H1 (cell line): Measurements from ENCODE around the gene CACNB4.

Source experiments
- CBX8 ChIP-seq: fragments of 300-800, 300-1000 bp; sonication (generic); IDR thresholded peaks from 2 replicates; pipeline ENCODE4 v1.7.1; 2016; ENCODE audit warnings: low read depth, low read length, borderline replicate concordance
- CREB1 ChIP-seq: IDR thresholded peaks from 2 replicates; pipeline ENCODE4 v1.6.1; 2012; ENCODE audit warnings: inconsistent platforms
- CTCF ChIP-seq, 3 experiments: IDR thresholded peaks; 1 replicate in 2 of 3; 2 replicates in 1 of 3; pipeline versions ENCODE4 v1.5.1 to v1.6.1; 2011; ENCODE audit warnings: low read length in 3 of 3, mild to moderate bottlenecking in 3 of 3, inconsistent platforms in 2 of 3, low read depth in 1 of 3, moderate library complexity in 1 of 3; ENCODE audit not compliant: insufficient read depth in 1 of 3; ENCODE audit errors: control extremely low read depth in 1 of 3
- EP300 ChIP-seq, 2 experiments: IDR thresholded peaks; 1 replicate in 1 of 2; 2 replicates in 1 of 2; pipeline ENCODE4 v1.6.1; 2011 to 2012; ENCODE audit warnings: low read depth in 2 of 2, low read length in 2 of 2, mild to moderate bottlenecking in 2 of 2, borderline replicate concordance in 1 of 2, inconsistent platforms in 1 of 2, moderate library complexity in 1 of 2
- EZH2 ChIP-seq: fragments of 200-600 bp; sonication (generic); IDR thresholded peaks from 2 replicates; pipeline ENCODE4 v1.7.1; 2012; ENCODE audit warnings: low read depth, mild to moderate bottlenecking, moderate library complexity, low read length, inconsistent platforms; ENCODE audit not compliant: severe bottlenecking
- GABPA ChIP-seq: IDR thresholded peaks from 2 replicates; pipeline ENCODE4 v1.6.1; 2011; ENCODE audit warnings: mild to moderate bottlenecking, low read length, moderate library complexity, borderline replicate concordance; ENCODE audit not compliant: insufficient read depth
- HDAC2 ChIP-seq, 2 experiments: fragments of 300-600 bp in 1 of 2; sonication (generic) in 1 of 2; IDR thresholded peaks; 2 replicates each; pipeline ENCODE4 v1.6.1; 2011 to 2012; ENCODE audit warnings: low read depth in 2 of 2, low read length in 2 of 2, mild to moderate bottlenecking in 2 of 2, moderate library complexity in 2 of 2, borderline replicate concordance in 1 of 2, inconsistent platforms in 1 of 2
- KDM5A ChIP-seq: fragments of 200-600 bp; IDR thresholded peaks from 2 replicates; pipeline ENCODE4 v1.7.1; 2012; ENCODE audit warnings: mild to moderate bottlenecking, low read length, inconsistent platforms, mixed read lengths
- POLR2A ChIP-seq, 2 experiments: IDR thresholded peaks; 1 replicate in 1 of 2; 2 replicates in 1 of 2; pipeline ENCODE4 v1.6.1; 2011; ENCODE audit warnings: low read depth in 2 of 2, low read length in 2 of 2, mild to moderate bottlenecking in 2 of 2; ENCODE audit errors: control extremely low read depth in 1 of 2
- POLR2AphosphoS5 ChIP-seq: IDR thresholded peaks from 2 replicates; pipeline ENCODE4 v1.6.1; 2011; ENCODE audit warnings: low read depth, low read length
- SP4 ChIP-seq: IDR thresholded peaks from 2 replicates; pipeline ENCODE4 v1.6.1; 2012; ENCODE audit warnings: low read length, inconsistent platforms
- TCF12 ChIP-seq: IDR thresholded peaks from 2 replicates; pipeline ENCODE4 v1.6.1; 2011; ENCODE audit warnings: low read depth, mild to moderate bottlenecking, low read length
- USF2 ChIP-seq: IDR thresholded peaks from 2 replicates; pipeline ENCODE4 v1.6.1; 2011; ENCODE audit warnings: low read length, improper control_type of control experiment

GRCh38 chr2:152037743-152038435, 61.0 kb downstream of the CACNB4 start:
- no peak for TF ChIP-seq USF2
- TF ChIP-seq SP4 = no peak
- no peak for TF ChIP-seq POLR2AphosphoS5
- no peak for TF ChIP-seq EZH2
- TF ChIP-seq TCF12 = no peak
- TF ChIP-seq CTCF (IDR thresholded peaks at IDR 0.05; ENCODE audit: control extremely low read depth in 1 of 3, insufficient read depth in 1 of 3, low read depth in 1 of 3, low read length in 3 of 3) = no peak
- no peak for TF ChIP-seq KDM5A
- no peak for TF ChIP-seq POLR2A (IDR thresholded peaks at IDR 0.05; ENCODE audit: control extremely low read depth in 1 of 2, low read depth in 2 of 2, low read length in 2 of 2)
- TF ChIP-seq EP300 (IDR thresholded peaks at IDR 0.05; ENCODE audit: borderline replicate concordance in 1 of 2, low read depth in 2 of 2, low read length in 2 of 2) = no peak
- TF ChIP-seq CBX8 = no peak
- no peak for TF ChIP-seq GABPA
- TF ChIP-seq HDAC2 (IDR thresholded peaks at IDR 0.05; ENCODE audit: borderline replicate concordance in 1 of 2, low read depth in 2 of 2, low read length in 2 of 2) = no peak
- no peak for TF ChIP-seq CREB1
